Choroid plexus epithelial cell (primary cell): ENCODE measurements around the gene SLC37A1.

Experiments
- DNase-seq: peaks from one replicate; pipeline ENCODE4 v3.0.0-alpha.2; 2010; ENCODE audit warnings: low read depth
- H3K4me3 ChIP-seq: 2 replicates; pipeline ENCODE4 v1.5.1; 2011; ENCODE audit warnings: low read depth, mild to moderate bottlenecking, control low read depth, low read length, moderate library complexity
- TF ChIP-seq, protein P1 (sequence below): conservative IDR thresholded peaks from 2 replicates; pipeline ENCODE4 v1.5.1; 2011; ENCODE audit warnings: low read depth, mild to moderate bottlenecking, control low read depth, inconsistent platforms, low read length, moderate library complexity

The SLC37A1 gene

DNA sequence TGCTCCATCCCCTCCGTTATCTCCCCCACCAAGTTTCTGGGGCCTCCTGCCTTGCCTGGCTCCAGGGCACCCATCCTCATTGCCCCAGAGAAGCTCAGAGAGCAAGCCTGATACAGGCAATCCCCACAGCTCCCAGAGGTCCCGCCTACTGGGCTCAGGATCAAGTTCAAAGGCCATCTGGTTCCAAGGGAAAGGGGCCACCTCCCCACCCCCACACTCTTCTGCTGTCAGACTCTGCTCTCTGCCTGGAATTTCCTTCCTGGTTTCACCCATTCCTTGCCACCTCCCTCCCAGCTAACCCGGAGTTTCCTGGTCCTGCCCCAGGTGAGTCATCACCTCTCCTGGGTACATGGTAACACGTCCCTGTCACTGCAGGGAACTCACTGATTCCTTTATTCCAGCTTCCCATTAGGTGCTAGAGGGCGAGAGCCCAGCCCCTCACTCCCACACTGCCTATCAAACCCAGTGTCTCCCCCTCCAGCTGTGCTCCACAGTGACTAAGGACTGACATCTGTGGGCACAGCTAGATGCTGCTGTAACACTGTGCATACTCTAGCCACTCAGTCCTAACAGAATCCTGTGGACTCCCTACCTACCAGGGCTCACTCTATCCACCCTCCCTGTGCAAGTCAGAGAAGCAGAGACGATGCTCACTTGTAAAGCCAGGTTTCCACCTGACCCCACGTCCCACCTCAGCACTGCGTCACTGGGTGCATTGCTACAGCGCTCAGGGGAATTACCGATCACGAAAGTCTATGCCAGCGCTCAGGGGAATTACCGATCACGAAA is 39.4 kb upstream of the SLC37A1 start:
- TF ChIP-seq, protein P1, sequence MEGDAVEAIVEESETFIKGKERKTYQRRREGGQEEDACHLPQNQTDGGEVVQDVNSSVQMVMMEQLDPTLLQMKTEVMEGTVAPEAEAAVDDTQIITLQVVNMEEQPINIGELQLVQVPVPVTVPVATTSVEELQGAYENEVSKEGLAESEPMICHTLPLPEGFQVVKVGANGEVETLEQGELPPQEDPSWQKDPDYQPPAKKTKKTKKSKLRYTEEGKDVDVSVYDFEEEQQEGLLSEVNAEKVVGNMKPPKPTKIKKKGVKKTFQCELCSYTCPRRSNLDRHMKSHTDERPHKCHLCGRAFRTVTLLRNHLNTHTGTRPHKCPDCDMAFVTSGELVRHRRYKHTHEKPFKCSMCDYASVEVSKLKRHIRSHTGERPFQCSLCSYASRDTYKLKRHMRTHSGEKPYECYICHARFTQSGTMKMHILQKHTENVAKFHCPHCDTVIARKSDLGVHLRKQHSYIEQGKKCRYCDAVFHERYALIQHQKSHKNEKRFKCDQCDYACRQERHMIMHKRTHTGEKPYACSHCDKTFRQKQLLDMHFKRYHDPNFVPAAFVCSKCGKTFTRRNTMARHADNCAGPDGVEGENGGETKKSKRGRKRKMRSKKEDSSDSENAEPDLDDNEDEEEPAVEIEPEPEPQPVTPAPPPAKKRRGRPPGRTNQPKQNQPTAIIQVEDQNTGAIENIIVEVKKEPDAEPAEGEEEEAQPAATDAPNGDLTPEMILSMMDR = no peak
- peak; percentile 15 for DNase-seq
- no peak overlapping the region for H3K4me3 ChIP-seq

DNA sequence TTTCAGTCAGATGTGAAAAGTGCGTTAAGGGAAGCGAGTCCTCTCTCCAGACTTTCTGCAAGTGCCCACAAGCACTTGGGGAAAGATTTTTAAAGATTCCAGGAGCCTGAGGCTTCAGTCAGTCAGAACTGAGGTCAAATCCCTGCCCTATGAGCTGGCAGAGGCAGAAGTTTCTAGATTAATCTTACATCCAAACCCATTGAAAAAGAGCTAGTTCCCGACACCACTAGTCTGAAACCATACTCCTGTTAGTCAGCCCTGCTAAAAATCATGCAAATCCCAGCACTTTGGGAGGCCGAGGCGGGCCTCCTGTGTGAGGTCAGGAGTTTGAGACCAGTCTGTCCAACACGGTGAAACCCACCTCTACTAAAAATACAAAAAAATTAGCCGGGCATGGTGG is 38.6 kb upstream of the SLC37A1 start:
- no peak overlapping the region for H3K4me3 ChIP-seq
- TF ChIP-seq, protein P1 = no peak
- no peak for DNase-seq

DNA sequence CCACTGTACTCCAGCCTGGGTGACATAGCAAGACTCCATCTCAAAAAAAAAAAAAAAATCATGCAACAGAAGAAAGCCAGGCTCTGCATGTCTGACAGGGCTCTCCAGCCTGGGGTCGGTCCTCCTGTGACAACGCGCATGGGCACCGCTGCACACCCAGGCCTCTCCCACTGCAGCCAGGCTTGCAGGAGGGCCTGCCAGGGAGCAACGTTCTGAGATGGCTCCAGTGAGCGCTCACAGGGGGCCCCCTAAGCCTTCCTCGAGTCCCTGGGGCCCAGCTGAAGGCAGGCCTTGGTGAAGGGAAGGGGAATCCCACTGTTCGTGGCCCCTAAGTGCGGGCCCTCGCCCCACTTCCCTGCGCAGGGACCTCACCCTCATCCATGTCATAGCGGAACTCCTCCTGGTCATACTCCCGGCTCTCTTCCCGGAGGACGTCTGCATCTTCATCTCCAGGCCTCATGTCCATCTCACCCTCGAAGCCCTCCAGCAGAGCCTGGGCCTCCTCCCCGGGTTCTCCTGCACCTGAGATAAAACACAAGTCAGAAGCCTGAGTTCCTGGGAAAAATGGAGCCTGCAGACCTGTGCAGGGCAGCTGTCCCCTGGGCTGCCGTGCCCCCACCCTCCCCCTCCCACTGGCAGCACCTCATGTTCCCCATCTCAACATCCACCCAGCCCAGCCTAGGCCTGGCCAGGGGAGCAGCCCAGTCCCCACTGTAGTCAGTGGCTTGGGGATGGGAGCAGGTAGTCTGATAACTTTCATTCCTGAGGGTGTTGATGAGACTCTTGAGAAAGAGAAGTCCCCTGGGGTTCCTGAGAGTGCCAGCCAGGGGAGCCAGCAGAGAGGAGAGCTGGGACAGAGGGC is 37.9 kb upstream of the SLC37A1 start:
- no peak for DNase-seq
- TF ChIP-seq, protein P1 = no peak
- H3K4me3 ChIP-seq = no peak overlapping the region

DNA sequence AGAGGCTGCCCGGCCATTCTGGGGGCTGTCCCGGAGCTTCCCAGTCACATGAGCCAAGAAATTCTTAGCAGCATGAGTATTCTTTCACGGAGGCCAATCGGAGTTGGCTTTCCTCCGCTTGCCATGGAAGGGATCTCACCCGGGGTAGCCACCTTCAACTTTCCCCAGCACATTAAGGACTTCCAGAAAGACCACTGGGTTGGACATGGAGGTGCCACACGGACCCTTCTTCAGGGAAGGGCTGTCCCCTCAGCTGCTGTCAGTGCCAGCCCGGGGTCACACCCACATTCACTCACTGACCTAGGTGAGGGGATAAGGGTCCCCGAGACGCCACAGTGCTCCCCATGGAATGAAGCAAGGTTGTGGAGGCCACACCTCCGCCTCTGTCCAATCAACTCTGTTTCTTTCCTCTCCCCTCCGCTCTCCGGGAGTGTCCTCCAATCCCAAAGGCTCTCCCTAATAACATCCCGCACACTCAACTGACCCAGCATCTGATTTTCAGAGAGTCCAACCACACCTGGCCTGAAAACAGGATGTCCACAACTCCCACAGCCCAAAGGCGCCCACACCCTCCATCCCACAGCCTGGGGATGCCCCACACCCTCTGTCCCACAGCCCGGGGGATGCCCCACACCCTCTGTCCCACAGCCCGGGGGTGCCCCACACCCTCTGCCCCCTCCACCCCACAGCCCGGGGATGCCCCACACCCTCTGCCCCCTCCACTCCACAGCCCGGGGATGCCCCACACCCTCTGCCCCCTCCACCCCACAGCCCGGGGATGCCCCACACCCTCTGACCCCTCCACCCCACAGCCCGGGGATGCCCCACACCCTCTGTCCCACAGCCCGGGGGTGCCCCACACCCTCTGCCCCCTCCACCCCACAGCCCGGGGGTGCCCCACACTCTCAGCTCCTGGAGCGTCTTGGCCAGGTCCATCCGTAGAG is 37.0 kb upstream of the SLC37A1 start:
- no peak for DNase-seq
- TF ChIP-seq, protein P1 = no peak
- H3K4me3 ChIP-seq = no peak overlapping the region

DNA sequence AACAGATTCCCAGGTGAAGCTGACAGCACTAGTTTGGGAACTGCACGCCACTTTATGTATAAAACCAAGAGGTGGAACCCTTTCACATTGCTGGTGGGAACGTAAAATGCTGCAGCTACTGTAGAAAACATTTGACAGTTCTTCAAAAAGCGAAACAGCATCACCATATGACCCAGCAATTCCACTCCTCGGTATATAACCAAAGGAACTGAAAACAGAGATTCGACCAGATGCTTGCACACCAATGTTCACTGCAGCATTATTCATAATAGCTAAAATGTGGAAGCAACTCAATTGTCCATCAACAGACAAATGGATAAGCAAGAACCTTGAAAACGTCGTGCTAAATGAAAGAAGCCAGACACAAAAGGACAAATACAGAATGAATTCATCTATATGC is 35.1 kb upstream of the SLC37A1 start:
- DNase-seq = no peak
- no peak overlapping the region for H3K4me3 ChIP-seq
- TF ChIP-seq, protein P1 = no peak

DNA sequence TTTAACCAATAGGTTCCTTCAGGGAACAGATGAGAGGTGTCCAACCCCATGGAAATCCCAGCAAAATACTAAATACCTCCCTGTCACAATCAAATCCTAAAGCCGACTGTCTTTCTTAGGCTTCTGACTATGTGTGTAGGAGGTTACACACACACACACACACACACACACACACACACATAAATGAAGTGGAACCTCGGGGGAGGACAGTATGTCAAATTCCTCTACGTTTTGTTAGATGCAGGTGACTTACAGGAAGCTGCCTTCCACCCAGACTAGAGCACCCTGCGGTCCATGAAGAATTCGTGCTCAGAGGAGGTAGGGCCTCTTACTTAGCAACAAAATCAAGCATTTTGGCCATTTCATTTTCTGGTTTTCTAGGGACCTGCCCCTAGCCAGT is 34.1 kb upstream of the SLC37A1 start:
- H3K4me3 ChIP-seq = no peak overlapping the region
- DNase-seq = no peak
- TF ChIP-seq, protein P1 = no peak
